Ishikawa (cell line): ENCODE measurements around the gene CTLA4.

Experiments
- CEBPB ChIP-seq: IDR thresholded peaks from 2 replicates; pipeline ENCODE4 v1.6.1; 2012
- CREB1 ChIP-seq: IDR thresholded peaks from 2 replicates; pipeline ENCODE4 v1.6.1; 2012; ENCODE audit warnings: low read depth
- EGR1 ChIP-seq: IDR thresholded peaks from 2 replicates; pipeline ENCODE4 v1.6.1; 2012
- EP300 ChIP-seq: IDR thresholded peaks from 2 replicates; pipeline ENCODE4 v1.6.1; 2012; ENCODE audit warnings: borderline replicate concordance
- FOXM1 ChIP-seq: IDR thresholded peaks from 2 replicates; pipeline ENCODE4 v1.6.1; 2012; ENCODE audit warnings: low read depth, borderline replicate concordance
- MAX ChIP-seq: IDR thresholded peaks from 2 replicates; pipeline ENCODE4 v1.6.1; 2012
- NFIC ChIP-seq: IDR thresholded peaks from 2 replicates; pipeline ENCODE4 v1.6.1; 2012
- RAD21 ChIP-seq: IDR thresholded peaks from 2 replicates; pipeline ENCODE4 v1.6.1; 2012; ENCODE audit warnings: low read depth
- TAF1 ChIP-seq: IDR thresholded peaks from 2 replicates; pipeline ENCODE4 v1.6.1; 2012; ENCODE audit warnings: low read depth, mild to moderate bottlenecking
- TCF12 ChIP-seq: IDR thresholded peaks from 2 replicates; pipeline ENCODE4 v1.6.1; 2012; ENCODE audit warnings: low read depth
- TEAD4 ChIP-seq: IDR thresholded peaks from 2 replicates; pipeline ENCODE4 v1.6.1; 2012
- YY1 ChIP-seq: IDR thresholded peaks from 2 replicates; pipeline ENCODE4 v1.6.1; 2012; ENCODE audit warnings: low read depth
- ZBTB7A ChIP-seq: IDR thresholded peaks from 2 replicates; pipeline ENCODE4 v1.6.1; 2012; ENCODE audit warnings: low read depth
- TF ChIP-seq, protein P1 (sequence below): IDR thresholded peaks from 2 replicates; pipeline ENCODE4 v1.6.1; 2012; ENCODE audit warnings: low read depth, mild to moderate bottlenecking
- TF ChIP-seq, protein P2 (sequence below): IDR thresholded peaks from 2 replicates; pipeline ENCODE4 v1.6.1; 2012

CTLA4 gene

GRCh38 chr2:203873921-203874631 is 6.5 kb downstream of the CTLA4 start:
- no peak for TF ChIP-seq RAD21
- TF ChIP-seq MAX: no peak
- no peak for TF ChIP-seq TAF1
- TF ChIP-seq CREB1: no peak
- TF ChIP-seq TEAD4: no peak
- no peak for TF ChIP-seq NFIC
- no peak for TF ChIP-seq YY1
- TF ChIP-seq EGR1: no peak
- TF ChIP-seq, protein P1, sequence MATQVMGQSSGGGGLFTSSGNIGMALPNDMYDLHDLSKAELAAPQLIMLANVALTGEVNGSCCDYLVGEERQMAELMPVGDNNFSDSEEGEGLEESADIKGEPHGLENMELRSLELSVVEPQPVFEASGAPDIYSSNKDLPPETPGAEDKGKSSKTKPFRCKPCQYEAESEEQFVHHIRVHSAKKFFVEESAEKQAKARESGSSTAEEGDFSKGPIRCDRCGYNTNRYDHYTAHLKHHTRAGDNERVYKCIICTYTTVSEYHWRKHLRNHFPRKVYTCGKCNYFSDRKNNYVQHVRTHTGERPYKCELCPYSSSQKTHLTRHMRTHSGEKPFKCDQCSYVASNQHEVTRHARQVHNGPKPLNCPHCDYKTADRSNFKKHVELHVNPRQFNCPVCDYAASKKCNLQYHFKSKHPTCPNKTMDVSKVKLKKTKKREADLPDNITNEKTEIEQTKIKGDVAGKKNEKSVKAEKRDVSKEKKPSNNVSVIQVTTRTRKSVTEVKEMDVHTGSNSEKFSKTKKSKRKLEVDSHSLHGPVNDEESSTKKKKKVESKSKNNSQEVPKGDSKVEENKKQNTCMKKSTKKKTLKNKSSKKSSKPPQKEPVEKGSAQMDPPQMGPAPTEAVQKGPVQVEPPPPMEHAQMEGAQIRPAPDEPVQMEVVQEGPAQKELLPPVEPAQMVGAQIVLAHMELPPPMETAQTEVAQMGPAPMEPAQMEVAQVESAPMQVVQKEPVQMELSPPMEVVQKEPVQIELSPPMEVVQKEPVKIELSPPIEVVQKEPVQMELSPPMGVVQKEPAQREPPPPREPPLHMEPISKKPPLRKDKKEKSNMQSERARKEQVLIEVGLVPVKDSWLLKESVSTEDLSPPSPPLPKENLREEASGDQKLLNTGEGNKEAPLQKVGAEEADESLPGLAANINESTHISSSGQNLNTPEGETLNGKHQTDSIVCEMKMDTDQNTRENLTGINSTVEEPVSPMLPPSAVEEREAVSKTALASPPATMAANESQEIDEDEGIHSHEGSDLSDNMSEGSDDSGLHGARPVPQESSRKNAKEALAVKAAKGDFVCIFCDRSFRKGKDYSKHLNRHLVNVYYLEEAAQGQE: no peak
- no peak for TF ChIP-seq CEBPB
- no peak for TF ChIP-seq FOXM1
- no peak for TF ChIP-seq TCF12
- TF ChIP-seq ZBTB7A: no peak
- TF ChIP-seq, protein P2, sequence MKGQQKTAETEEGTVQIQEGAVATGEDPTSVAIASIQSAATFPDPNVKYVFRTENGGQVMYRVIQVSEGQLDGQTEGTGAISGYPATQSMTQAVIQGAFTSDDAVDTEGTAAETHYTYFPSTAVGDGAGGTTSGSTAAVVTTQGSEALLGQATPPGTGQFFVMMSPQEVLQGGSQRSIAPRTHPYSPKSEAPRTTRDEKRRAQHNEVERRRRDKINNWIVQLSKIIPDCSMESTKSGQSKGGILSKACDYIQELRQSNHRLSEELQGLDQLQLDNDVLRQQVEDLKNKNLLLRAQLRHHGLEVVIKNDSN: no peak
- TF ChIP-seq EP300: no peak

- TF ChIP-seq, protein P1: no peak
- TF ChIP-seq CEBPB (no peak), EGR1 (no peak), TCF12 (no peak), YY1 (no peak), MAX (no peak), NFIC (no peak), FOXM1 (no peak), CREB1 (no peak), TAF1 (no peak), ZBTB7A (no peak), RAD21 (no peak), TEAD4 (no peak), EP300 (no peak)
- TF ChIP-seq, protein P2: no peak
Observed at GRCh38 chr2:203875471-203875870, 7.9 kb downstream of the CTLA4 start.

DNA sequence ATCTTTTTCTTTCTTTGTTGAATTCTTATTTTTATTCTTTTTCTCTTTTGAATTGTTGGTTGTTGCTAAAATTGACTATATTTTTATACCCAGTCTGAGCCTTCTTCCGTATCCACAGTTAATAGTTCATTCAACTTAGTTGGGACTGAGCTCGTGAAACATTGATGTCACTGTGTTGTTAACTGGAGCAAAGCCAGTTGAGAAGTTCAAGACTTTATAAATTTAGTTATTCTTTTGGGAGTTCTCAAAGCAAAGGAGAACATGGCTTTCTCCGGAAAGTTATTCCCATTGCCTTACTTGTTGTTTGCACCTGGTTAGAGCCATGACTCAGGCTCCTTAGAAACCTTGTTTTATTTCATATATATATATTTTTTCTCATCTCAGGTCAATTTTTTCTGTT is 8.8 kb downstream of the CTLA4 start:
- no peak for TF ChIP-seq FOXM1
- TF ChIP-seq, protein P2: no peak
- no peak for TF ChIP-seq NFIC
- no peak for TF ChIP-seq TEAD4
- no peak for TF ChIP-seq CREB1
- TF ChIP-seq EP300: no peak
- TF ChIP-seq ZBTB7A: no peak
- no peak for TF ChIP-seq EGR1
- TF ChIP-seq CEBPB: no peak
- TF ChIP-seq, protein P1: no peak
- TF ChIP-seq MAX: no peak
- no peak for TF ChIP-seq TCF12
- TF ChIP-seq RAD21: no peak
- TF ChIP-seq TAF1: no peak
- TF ChIP-seq YY1: no peak
